Measurements from ENCODE around the gene SRD5A1. TPM values are rescaled to one million over a fixed set of nuclear protein-coding genes. Genes with fewer than 3 reads are reported as not detected.

SRD5A1 gene
- total RNA-seq, 2 experiments from 2014 or later, result 5.2 to 5.4 TPM

GRCh38 chr5:6712577-6713273, 79.5 kb downstream of the SRD5A1 start:
- no peaks in the 10 kb centered on the region for H3K9me3 Mint-ChIP-seq

GRCh38 chr5:6713274-6714225, 80.3 kb downstream of the SRD5A1 start, which contains the start of gene TENT4A:
TSS of gene TENT4A (plus strand) at chr5:6713432. CDS start at chr5:6713984, 552 bp downstream.
- Mint-ChIP-seq H3K9me3 (no peaks in the 10 kb centered on the region), H3K27ac (peak within 1 kb of the TSS; percentile 92), H3K27me3 (ENCODE audit: low read depth) (peaks cover 5% of the 10 kb centered on the region), H3K4me1 (ENCODE audit: low read depth) (peaks cover 40% of the 10 kb centered on the region), H3K36me3 (ENCODE audit: low read depth) (peaks cover 16% of the 10 kb centered on the region), H3K4me3 (peak within 1 kb of the TSS; percentile 83)
- intact Hi-C loops (cut with micrococcal nuclease), result loop anchor here (1.0 to 10.0 kb wide), 10 partner anchors 15 to 1291 kb away; partner anchors contain the start of genes FASTKD3, ICE1, MED10 and MTRR
- DNase-seq, result no peak
- CTCF ChIA-PET, result no interaction called here

More at GRCh38 chr5:6712577-6713273, 79.5 kb downstream of the SRD5A1 start:
- Mint-ChIP-seq H3K27ac (peak overlapping the region; percentile 92), H3K4me3 (peak overlapping the region; percentile 83), H3K36me3 (ENCODE audit: low read depth) (peaks cover 12% of the 10 kb centered on the region), H3K27me3 (ENCODE audit: low read depth) (peaks cover 5% of the 10 kb centered on the region), H3K4me1 (ENCODE audit: low read depth) (peaks cover 31% of the 10 kb centered on the region)
- CTCF ChIA-PET, result interaction anchor here (1.6 kb wide), 1 partner anchor 32 kb away, joined by 4 read pairs; no protein-coding TSS in a partner anchor
- peak; percentile 96 for DNase-seq
- intact Hi-C loops (cut with micrococcal nuclease), result loop anchor here (1.0 to 10.0 kb wide), 9 partner anchors 19 to 1290 kb away; partner anchors contain the start of genes FASTKD3, ICE1, MED10 and MTRR

GRCh38 chr5:6714226-6715041, 81.2 kb downstream of the SRD5A1 start:
- intact Hi-C loops (cut with micrococcal nuclease), result loop anchor here (1.0 to 10.0 kb wide), 4 partner anchors 9 to 1220 kb away; no protein-coding TSS in a partner anchor
- Mint-ChIP-seq H3K36me3 (ENCODE audit: low read depth) (peaks cover 21% of the 10 kb centered on the region), H3K27me3 (ENCODE audit: low read depth) (peaks cover 5% of the 10 kb centered on the region), H3K4me1 (ENCODE audit: low read depth) (peaks cover 48% of the 10 kb centered on the region), H3K27ac (peak overlapping the region; percentile 84), H3K4me3 (peak overlapping the region; percentile 82), H3K9me3 (no peaks in the 10 kb centered on the region)
- CTCF ChIA-PET, result no interaction called here
- peak; percentile 23 for DNase-seq

GRCh38 chr5:6715271-6715670, 82.0 kb downstream of the SRD5A1 start:
- Mint-ChIP-seq H3K9me3 (no peaks in the 10 kb centered on the region), H3K27me3 (ENCODE audit: low read depth) (peaks cover 5% of the 10 kb centered on the region), H3K4me1 (ENCODE audit: low read depth) (peaks cover 57% of the 10 kb centered on the region), H3K4me3 (peak overlapping the region; percentile 82), H3K27ac (peak overlapping the region; percentile 84), H3K36me3 (ENCODE audit: low read depth) (peaks cover 21% of the 10 kb centered on the region)
- CTCF ChIA-PET, result no interaction called here
- no peak for DNase-seq
- intact Hi-C loops (cut with micrococcal nuclease), result loop anchor here (1.0 to 10.0 kb wide), 3 partner anchors 8 to 1220 kb away; no protein-coding TSS in a partner anchor

- Mint-ChIP-seq H3K4me1 (ENCODE audit: low read depth) (peaks cover 60% of the 10 kb centered on the region), H3K27me3 (ENCODE audit: low read depth) (peaks cover 5% of the 10 kb centered on the region), H3K9me3 (no peaks in the 10 kb centered on the region), H3K27ac (no peak overlapping the region), H3K4me3 (peak overlapping the region; percentile 82), H3K36me3 (ENCODE audit: low read depth) (peaks cover 21% of the 10 kb centered on the region)
- CTCF ChIA-PET, result interaction anchor here (0.6 kb wide), 1 partner anchor 30 kb away, joined by 3 read pairs; no protein-coding TSS in a partner anchor
- DNase-seq, result peak; percentile 28
- intact Hi-C loops (cut with micrococcal nuclease), result loop anchor here (1.0 to 10.0 kb wide), 3 partner anchors 7 to 1221 kb away; no protein-coding TSS in a partner anchor
These were observed 82.8 kb downstream of the SRD5A1 start for GRCh38 chr5:6715758-6716628.

GRCh38 chr5:6716629-6717149, 83.4 kb downstream of the SRD5A1 start:
- Mint-ChIP-seq H3K4me1 (ENCODE audit: low read depth) (peaks cover 62% of the 10 kb centered on the region), H3K27ac (no peak overlapping the region), H3K36me3 (ENCODE audit: low read depth) (peaks cover 21% of the 10 kb centered on the region), H3K27me3 (ENCODE audit: low read depth) (no peaks in the 10 kb centered on the region), H3K4me3 (peak overlapping the region; percentile 82), H3K9me3 (no peaks in the 10 kb centered on the region)
- CTCF ChIA-PET, result interaction anchor here (0.6 kb wide), 1 partner anchor 29 kb away, joined by 3 read pairs; no protein-coding TSS in a partner anchor
- intact Hi-C loops (cut with micrococcal nuclease), result loop anchor here (10.0 kb wide), 1 partner anchor 1222 kb away; no protein-coding TSS in a partner anchor
- no peak for DNase-seq

GRCh38 chr5:6717247-6717646, 84.0 kb downstream of the SRD5A1 start:
- Mint-ChIP-seq H3K27me3 (ENCODE audit: low read depth) (no peaks in the 10 kb centered on the region), H3K27ac (no peak overlapping the region), H3K36me3 (ENCODE audit: low read depth) (peaks cover 21% of the 10 kb centered on the region), H3K4me3 (no peak overlapping the region), H3K9me3 (no peaks in the 10 kb centered on the region), H3K4me1 (ENCODE audit: low read depth) (peaks cover 63% of the 10 kb centered on the region)
- intact Hi-C loops (cut with micrococcal nuclease), result loop anchor here (10.0 kb wide), 1 partner anchor 1222 kb away; no protein-coding TSS in a partner anchor
- CTCF ChIA-PET, result no interaction called here
- no peak for DNase-seq

GRCh38 chr5:6717687-6718086, 84.4 kb downstream of the SRD5A1 start:
- Mint-ChIP-seq H3K27me3 (ENCODE audit: low read depth) (no peaks in the 10 kb centered on the region), H3K9me3 (no peaks in the 10 kb centered on the region), H3K27ac (no peak overlapping the region), H3K4me3 (no peak overlapping the region), H3K36me3 (ENCODE audit: low read depth) (peaks cover 21% of the 10 kb centered on the region), H3K4me1 (ENCODE audit: low read depth) (peaks cover 67% of the 10 kb centered on the region)
- no peak for DNase-seq
- CTCF ChIA-PET, result no interaction called here
- intact Hi-C loops (cut with micrococcal nuclease), result loop anchor here (10.0 kb wide), 1 partner anchor 1223 kb away; no protein-coding TSS in a partner anchor

- Mint-ChIP-seq H3K4me3 (no peak overlapping the region), H3K36me3 (ENCODE audit: low read depth) (peaks cover 21% of the 10 kb centered on the region), H3K9me3 (no peaks in the 10 kb centered on the region), H3K27me3 (ENCODE audit: low read depth) (no peaks in the 10 kb centered on the region), H3K27ac (no peak overlapping the region), H3K4me1 (ENCODE audit: low read depth) (peaks cover 69% of the 10 kb centered on the region)
- CTCF ChIA-PET, result no interaction called here
- DNase-seq, result no peak
- intact Hi-C loops (cut with micrococcal nuclease), result loop anchor here (10.0 kb wide), 1 partner anchor 1223 kb away; no protein-coding TSS in a partner anchor
These were observed 85.0 kb downstream of the SRD5A1 start for GRCh38 chr5:6718161-6718681.

GRCh38 chr5:6718718-6719117, 85.5 kb downstream of the SRD5A1 start:
- CTCF ChIA-PET, result no interaction called here

More at GRCh38 chr5:6718718-6719117, 85.5 kb downstream of the SRD5A1 start:
- H3K36me3 Mint-ChIP-seq (ENCODE audit: low read depth), result peaks cover 23% of the 10 kb centered on the region
- H3K27me3 Mint-ChIP-seq (ENCODE audit: low read depth), result no peaks in the 10 kb centered on the region
- no peak overlapping the region for H3K27ac Mint-ChIP-seq
- H3K9me3 Mint-ChIP-seq, result no peaks in the 10 kb centered on the region
- H3K4me1 Mint-ChIP-seq (ENCODE audit: low read depth), result peaks cover 74% of the 10 kb centered on the region
- no peak overlapping the region for H3K4me3 Mint-ChIP-seq
- intact Hi-C loops (cut with micrococcal nuclease), result loop anchor here (10.0 kb wide), 1 partner anchor 1224 kb away; no protein-coding TSS in a partner anchor
- DNase-seq, result no peak
